GM12878 (cell line): ENCODE measurements around the gene ASXL2.

Experiments used
- CTCF ChIP-seq, 3 experiments: IDR thresholded peaks in 2 of 3; conservative IDR thresholded peaks in 1 of 3; 2 replicates each; pipeline ENCODE4 v1.5.1; 2011; ENCODE audit warnings: low read depth in 3 of 3, low read length in 3 of 3, mild to moderate bottlenecking in 3 of 3, control low read depth in 2 of 3, moderate library complexity in 2 of 3, inconsistent platforms in 1 of 3, mixed read lengths in 1 of 3; ENCODE audit not compliant: control insufficient read depth in 2 of 3, insufficient read depth in 1 of 3; ENCODE audit errors: extremely low read depth in 1 of 3
- POLR2A ChIP-seq: IDR thresholded peaks from 2 replicates; pipeline ENCODE4 v1.6.1; 2011; ENCODE audit warnings: low read depth, mild to moderate bottlenecking, low read length
- POLR2AphosphoS5 ChIP-seq: IDR thresholded peaks from 2 replicates; pipeline ENCODE4 v1.6.1; 2011; ENCODE audit warnings: mild to moderate bottlenecking, low read length, inconsistent platforms
- SMC3 ChIP-seq: IDR thresholded peaks from 2 replicates; pipeline ENCODE4 v1.6.1; 2011; ENCODE audit warnings: low read length, improper control_type of control experiment, borderline replicate concordance
- STAT3 ChIP-seq: IDR thresholded peaks from 2 replicates; pipeline ENCODE4 v1.6.1; 2011; ENCODE audit warnings: low read depth, low read length, improper control_type of control experiment
- ZBTB4 ChIP-seq: fragments of 450-650 bp; formaldehyde crosslinking; IDR thresholded peaks from 2 replicates; pipeline ENCODE4 v1.4.0; 2022; ENCODE audit warnings: mild to moderate bottlenecking, moderate library complexity

GRCh38 chr2:25698752-25699151 lies 179.5 kb downstream of the ASXL2 start:
- TF ChIP-seq STAT3 (no peak), CTCF (IDR thresholded peaks at IDR 0.05 in 2 of 3, conservative IDR thresholded peaks at IDR 0.05 in 1 of 3; ENCODE audit: control insufficient read depth in 2 of 3, extremely low read depth in 1 of 3, insufficient read depth in 1 of 3, low read depth in 3 of 3, low read length in 3 of 3) (no peak), POLR2AphosphoS5 (no peak), ZBTB4 (CRISPR knock-in tag) (no peak), SMC3 (no peak), POLR2A (no peak)
